ENCODE data around the gene CUL4A. TPM values are rescaled to one million over a fixed set of nuclear protein-coding genes. Genes with fewer than 3 reads are reported as not detected.
A peak's percentile ranks its signal among the peaks of the same experiment; 100 is the strongest.

Gene CUL4A
- total RNA-seq, 1 donor from 2014 or later, result 63.0 TPM

- Mint-ChIP-seq H3K27me3 (ENCODE audit: low read depth) (peaks cover 5% of the 10 kb centered on the region), H3K4me1 (peaks cover 10% of the 10 kb centered on the region), H3K36me3 (ENCODE audit: low read depth) (peaks cover 9% of the 10 kb centered on the region), H3K4me3 (no peak overlapping the region), H3K9me3 (peaks cover 8% of the 10 kb centered on the region), H3K27ac (ENCODE audit: unreplicated experiment) (no peak overlapping the region)
- TF ChIP-seq CTCF (conservative IDR thresholded peaks at IDR 0.05), result peak; percentile 69
- peak; percentile 25 for DNase-seq (ENCODE audit: low read depth, low spot score)
These were observed 66.0 kb downstream of the CUL4A start for GRCh38 chr13:113275387-113275786.

DNA sequence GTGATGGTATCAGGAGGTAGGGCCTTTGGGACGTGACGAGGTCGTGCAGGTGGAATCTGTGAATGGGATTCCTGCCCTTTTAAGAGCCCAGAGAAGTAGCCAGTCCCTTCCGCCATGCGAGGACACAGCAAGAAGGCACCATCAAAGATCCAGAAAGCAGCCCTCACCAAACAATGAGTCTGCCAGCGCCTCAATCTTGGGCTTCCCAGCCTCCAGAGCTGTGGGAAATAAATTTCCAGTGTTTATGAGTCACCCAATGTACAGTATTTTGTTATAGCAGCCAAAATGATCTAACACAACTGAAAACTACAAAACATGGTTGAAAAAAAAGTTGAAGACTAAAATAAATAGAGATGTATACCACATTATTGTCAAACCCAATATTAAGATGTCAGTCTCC, 70.7 kb downstream of the CUL4A start:
- Mint-ChIP-seq H3K36me3 (ENCODE audit: low read depth) (peaks cover 9% of the 10 kb centered on the region), H3K4me1 (peaks cover 4% of the 10 kb centered on the region), H3K27ac (ENCODE audit: unreplicated experiment) (no peak overlapping the region), H3K4me3 (no peak overlapping the region), H3K27me3 (ENCODE audit: low read depth) (peaks cover 27% of the 10 kb centered on the region), H3K9me3 (peaks cover 8% of the 10 kb centered on the region)
- no peak for TF ChIP-seq CTCF (conservative IDR thresholded peaks at IDR 0.05)
- DNase-seq (ENCODE audit: low read depth, low spot score), result no peak

DNA sequence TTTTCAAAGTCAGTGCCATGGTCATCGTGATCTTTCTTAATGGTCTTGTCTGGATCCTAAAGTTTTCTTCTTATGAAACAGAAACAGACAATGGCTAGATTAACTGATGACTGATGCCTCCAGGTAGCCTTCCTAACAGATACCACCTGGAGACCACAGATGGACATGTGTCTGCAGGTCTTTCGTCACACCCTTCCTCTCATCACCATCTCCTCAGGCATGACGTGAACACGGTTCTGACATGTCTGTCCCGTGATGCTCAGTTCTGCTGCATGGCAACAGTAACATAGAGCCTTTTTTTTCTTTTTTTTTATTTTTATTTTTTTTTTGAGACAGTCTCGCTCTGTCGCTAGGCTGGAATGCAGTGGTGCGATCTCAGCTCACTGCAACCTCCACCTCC, 74.5 kb downstream of the CUL4A start:
- no peak for TF ChIP-seq CTCF (conservative IDR thresholded peaks at IDR 0.05)
- H3K36me3 Mint-ChIP-seq (ENCODE audit: low read depth), result peaks cover 3% of the 10 kb centered on the region
- no peaks in the 10 kb centered on the region for H3K4me1 Mint-ChIP-seq

DNA sequence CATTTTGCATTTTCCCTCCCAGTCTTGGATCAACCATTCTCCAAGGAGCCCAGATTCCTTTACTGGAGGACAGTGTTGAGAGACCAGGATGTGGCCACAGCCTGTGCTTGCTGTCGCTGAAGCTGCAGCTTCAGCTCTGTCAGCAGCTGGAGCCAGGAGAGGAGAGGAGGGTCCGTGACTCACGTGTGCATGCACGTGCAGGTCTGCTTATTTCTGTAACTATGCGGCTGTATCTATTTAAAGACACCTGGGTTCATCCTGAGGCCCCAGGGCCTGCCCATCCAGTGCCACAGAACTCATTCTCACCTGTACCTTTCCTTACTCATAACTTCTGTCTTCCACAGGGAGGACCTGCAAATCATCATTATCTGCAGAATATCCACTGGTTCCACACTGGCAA, 79.5 kb downstream of the CUL4A start:
- peaks cover 73% of the 10 kb centered on the region for H3K27me3 Mint-ChIP-seq (ENCODE audit: low read depth)
- no peak overlapping the region for H3K27ac Mint-ChIP-seq (ENCODE audit: unreplicated experiment)
- no peak for DNase-seq (ENCODE audit: low read depth, low spot score)
- peaks cover 14% of the 10 kb centered on the region for H3K4me1 Mint-ChIP-seq
- no peaks in the 10 kb centered on the region for H3K9me3 Mint-ChIP-seq
- TF ChIP-seq CTCF (conservative IDR thresholded peaks at IDR 0.05), result no peak
- no peak overlapping the region for H3K4me3 Mint-ChIP-seq
- H3K36me3 Mint-ChIP-seq (ENCODE audit: low read depth), result no peaks in the 10 kb centered on the region

More for the DNA sequence above, 74.5 kb downstream of the CUL4A start:
- Mint-ChIP-seq H3K9me3 (peaks cover 3% of the 10 kb centered on the region), H3K27me3 (ENCODE audit: low read depth) (peaks cover 52% of the 10 kb centered on the region), H3K4me3 (no peak overlapping the region), H3K27ac (ENCODE audit: unreplicated experiment) (no peak overlapping the region)
- no peak for DNase-seq (ENCODE audit: low read depth, low spot score)

DNA sequence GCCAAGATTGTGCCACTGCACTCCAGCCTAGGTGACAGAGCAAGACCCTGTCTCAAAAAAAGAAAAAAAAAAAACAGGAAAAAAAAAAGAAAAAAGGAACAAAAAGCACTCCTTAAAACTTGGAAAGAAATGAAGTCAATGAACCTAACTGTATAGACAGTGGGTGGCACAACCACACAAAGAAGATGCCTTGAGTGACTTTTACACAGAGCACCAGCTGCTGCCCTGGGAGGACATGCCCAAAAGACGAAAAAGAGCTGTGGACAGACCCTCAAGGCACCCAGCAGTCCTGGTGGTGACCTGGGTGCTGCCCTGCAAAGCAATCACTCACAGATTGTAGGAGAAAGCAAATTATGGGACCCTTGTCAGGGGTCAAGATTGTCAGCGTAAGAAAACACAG, 81.7 kb downstream of the CUL4A start:
- Mint-ChIP-seq H3K4me1 (peaks cover 14% of the 10 kb centered on the region), H3K4me3 (peak overlapping the region; percentile 70), H3K36me3 (ENCODE audit: low read depth) (no peaks in the 10 kb centered on the region), H3K27me3 (ENCODE audit: low read depth) (peaks cover 76% of the 10 kb centered on the region), H3K9me3 (no peaks in the 10 kb centered on the region), H3K27ac (ENCODE audit: unreplicated experiment) (no peak overlapping the region)
- no peak for DNase-seq (ENCODE audit: low read depth, low spot score)
- no peak for TF ChIP-seq CTCF (conservative IDR thresholded peaks at IDR 0.05)
